Measurements from ENCODE around the gene THSD4.

The THSD4 gene

GRCh38 chr15:71707230-71708050 is 592.2 kb downstream of the THSD4 start:
- no peak for TF ChIP-seq CTCF (IDR thresholded peaks at IDR 0.05; ENCODE audit: low read depth, low read length)
- no peak overlapping the region for H3K4me3 ChIP-seq (ENCODE audit: low read depth, low read length)
- DNase-seq (ENCODE audit: low read depth, low spot score), result no peak
- in situ Hi-C loops (cut with HindIII; ENCODE audit: low sequenced_read_pairs), result no loop called here

GRCh38 chr15:71708051-71708429 is 592.8 kb downstream of the THSD4 start:
- no peak for TF ChIP-seq CTCF (IDR thresholded peaks at IDR 0.05; ENCODE audit: low read depth, low read length)
- in situ Hi-C loops (cut with HindIII; ENCODE audit: low sequenced_read_pairs), result no loop called here
- H3K4me3 ChIP-seq (ENCODE audit: low read depth, low read length), result no peak overlapping the region
- no peak for DNase-seq (ENCODE audit: low read depth, low spot score)

- no peak for TF ChIP-seq CTCF (IDR thresholded peaks at IDR 0.05; ENCODE audit: low read depth, low read length)
- in situ Hi-C loops (cut with HindIII; ENCODE audit: low sequenced_read_pairs), result no loop called here
- no peak overlapping the region for H3K4me3 ChIP-seq (ENCODE audit: low read depth, low read length)
- DNase-seq (ENCODE audit: low read depth, low spot score), result no peak
Observed at GRCh38 chr15:71708741-71709140, 593.5 kb downstream of the THSD4 start.

- no peak for DNase-seq (ENCODE audit: low read depth, low spot score)
- H3K4me3 ChIP-seq (ENCODE audit: low read depth, low read length), result no peak overlapping the region
- in situ Hi-C loops (cut with HindIII; ENCODE audit: low sequenced_read_pairs), result no loop called here
- no peak for TF ChIP-seq CTCF (IDR thresholded peaks at IDR 0.05; ENCODE audit: low read depth, low read length)
Observed at GRCh38 chr15:71709808-71710418, 594.6 kb downstream of the THSD4 start.

GRCh38 chr15:71712182-71712581 is 596.9 kb downstream of the THSD4 start:
- TF ChIP-seq CTCF (IDR thresholded peaks at IDR 0.05; ENCODE audit: low read depth, low read length), result no peak
- in situ Hi-C loops (cut with HindIII; ENCODE audit: low sequenced_read_pairs), result no loop called here
- DNase-seq (ENCODE audit: low read depth, low spot score), result no peak
- H3K4me3 ChIP-seq (ENCODE audit: low read depth, low read length), result no peak overlapping the region

- DNase-seq (ENCODE audit: low read depth, low spot score), result no peak
- no peak overlapping the region for H3K4me3 ChIP-seq (ENCODE audit: low read depth, low read length)
- in situ Hi-C loops (cut with HindIII; ENCODE audit: low sequenced_read_pairs), result no loop called here
- TF ChIP-seq CTCF (IDR thresholded peaks at IDR 0.05; ENCODE audit: low read depth, low read length), result no peak
Observed at GRCh38 chr15:71713191-71713809, 598.0 kb downstream of the THSD4 start.
